H1 (cell line): ENCODE results near the gene HSD11B1L. TPM values are rescaled to one million over a fixed set of nuclear protein-coding genes. Genes with fewer than 3 reads are reported as not detected.

Experiments used
- CTCF ChIA-PET: fragments of 300-600 bp; sonication (Branson Sonifier 250); formaldehyde crosslinking; loops from one replicate; lab custom pipeline; 2021; ENCODE audit not compliant: partially characterized antibody; lab: Charles Lee
- POLR2A ChIA-PET: fragments of 300-600 bp; sonication (Branson Sonifier 250); formaldehyde crosslinking; loops from one replicate; lab custom pipeline; 2021; ENCODE audit warnings: inconsistent platforms; ENCODE audit not compliant: partially characterized antibody; lab: Charles Lee
- DNase-seq, 2 experiments: peaks; one replicate each; pipeline versions ENCODE4 v3.0.0 to v3.0.0-alpha.2; 2010 to 2022; ENCODE audit warnings: low spot score in 2 of 2, low read depth in 1 of 2, mixed read lengths in 1 of 2
- FAIRE-seq: peaks from 2 replicates; lab custom pipeline; 2011; peaks lifted over from hg19 to GRCh38; lab: Jason Lieb, UNC
- H2AFZ ChIP-seq: 2 replicates; pipeline ENCODE4 v1.8.1; 2012; ENCODE audit warnings: low read length, inconsistent platforms
- H2AK5ac ChIP-seq: 2 replicates; pipeline ENCODE4 v1.6.1; 2013; ENCODE audit warnings: low read depth, low read length
- H2BK120ac ChIP-seq: replicated peaks from 2 replicates; pipeline ENCODE3; 2013; ENCODE audit warnings: low read depth, low read length, inconsistent platforms
- H2BK12ac ChIP-seq: 2 replicates; pipeline ENCODE4 v1.6.1; 2013; ENCODE audit warnings: low read depth, low read length
- H2BK15ac ChIP-seq: 2 replicates; pipeline ENCODE4 v1.6.1; 2013; ENCODE audit warnings: low read length
- H2BK20ac ChIP-seq: 2 replicates; pipeline ENCODE4 v1.6.1; 2013; ENCODE audit warnings: low read length
- H2BK5ac ChIP-seq: 2 replicates; pipeline ENCODE4 v1.6.1; 2013; ENCODE audit warnings: low read depth, low read length
- H3K14ac ChIP-seq: 2 replicates; pipeline ENCODE4 v1.6.1; 2013; ENCODE audit warnings: inconsistent platforms; ENCODE audit not compliant: insufficient read length
- H3K18ac ChIP-seq: 2 replicates; pipeline ENCODE4 v1.6.1; 2013; ENCODE audit warnings: low read length; ENCODE audit errors: extremely low read depth
- H3K23ac ChIP-seq: 2 replicates; pipeline ENCODE4 v1.6.1; 2013; ENCODE audit warnings: inconsistent platforms; ENCODE audit not compliant: insufficient read length
- H3K23me2 ChIP-seq: 2 replicates; pipeline ENCODE4 v1.6.1; 2013; ENCODE audit warnings: low read depth, low read length
- H3K27ac ChIP-seq: 2 replicates; pipeline ENCODE4 v1.6.1; 2011; ENCODE audit warnings: low read depth, low read length, inconsistent platforms
- H3K27me3 ChIP-seq, 4 experiments: replicated peaks in 1 of 4; 1 replicate in 1 of 4; 2 replicates in 3 of 4; pipeline versions ENCODE4 v1.6.1 to v1.8.1; 2011 to 2013; ENCODE audit warnings: low read length in 3 of 4, mild to moderate bottlenecking in 3 of 4, inconsistent platforms in 2 of 4, mixed read lengths in 2 of 4, moderate library complexity in 1 of 4; ENCODE audit not compliant: control insufficient read depth in 3 of 4, insufficient read depth in 3 of 4; ENCODE audit errors: extremely low read depth in 1 of 4
- H3K36me3 ChIP-seq, 4 experiments: 2 replicates each; pipeline versions ENCODE4 v1.6.1 to v1.8.1; 2011 to 2013; ENCODE audit warnings: mild to moderate bottlenecking in 4 of 4, low read length in 3 of 4, moderate library complexity in 2 of 4, control low read depth in 1 of 4, inconsistent platforms in 1 of 4; ENCODE audit not compliant: insufficient read depth in 4 of 4, control insufficient read depth in 2 of 4
- H3K4ac ChIP-seq: replicated peaks from 2 replicates; pipeline ENCODE3; 2013; ENCODE audit warnings: low read length, low read depth, mixed read lengths, inconsistent platforms; ENCODE audit not compliant: insufficient read length
- H3K4me1 ChIP-seq, 4 experiments: replicated peaks in 1 of 4; 1 replicate in 1 of 4; 2 replicates in 3 of 4; pipeline versions ENCODE4 v1.6.1 to v1.8.1; 2011 to 2013; ENCODE audit warnings: low read length in 3 of 4, inconsistent platforms in 2 of 4, mixed read lengths in 1 of 4; ENCODE audit not compliant: insufficient read depth in 4 of 4, control insufficient read depth in 3 of 4
- H3K4me2 ChIP-seq, 2 experiments: 2 replicates each; pipeline versions ENCODE4 v1.6.1 to v1.8.1; 2011 to 2013; ENCODE audit warnings: low read depth in 2 of 2, low read length in 2 of 2, control low read depth in 1 of 2, inconsistent platforms in 1 of 2, mild to moderate bottlenecking in 1 of 2; ENCODE audit not compliant: insufficient read depth in 1 of 2
- H3K4me3 ChIP-seq, 4 experiments: fragments of 200-600, 300-600 bp in 1 of 4; sonication (generic), shearing (Covaris generic), sonication (Bioruptor Twin) in 1 of 4; 2 replicates each; pipeline versions ENCODE4 v1.5.1 to v1.8.1; 2011 to 2016; ENCODE audit warnings: low read length in 4 of 4, low read depth in 3 of 4, control low read depth in 2 of 4, inconsistent platforms in 2 of 4, mild to moderate bottlenecking in 2 of 4, mixed read lengths in 1 of 4, moderate library complexity in 1 of 4; ENCODE audit not compliant: insufficient read depth in 2 of 4; ENCODE audit errors: extremely low read depth in 1 of 4
- H3K56ac ChIP-seq: replicated peaks from 2 replicates; pipeline ENCODE3; 2013; ENCODE audit warnings: low read depth, mild to moderate bottlenecking, mixed read lengths, low read length, inconsistent platforms; ENCODE audit not compliant: insufficient read length
- H3K79me1 ChIP-seq: 2 replicates; pipeline ENCODE4 v1.6.1; 2013; ENCODE audit warnings: low read depth, low read length, control low read depth
- H3K79me2 ChIP-seq, 2 experiments: 2 replicates each; pipeline versions ENCODE4 v1.6.1 to v1.8.1; 2012 to 2013; ENCODE audit warnings: low read length in 2 of 2, mild to moderate bottlenecking in 2 of 2, inconsistent platforms in 1 of 2; ENCODE audit not compliant: insufficient read depth in 2 of 2, control insufficient read depth in 1 of 2
- H3K9ac ChIP-seq, 4 experiments: replicated peaks in 1 of 4; 1 replicate in 1 of 4; 2 replicates in 3 of 4; pipeline versions ENCODE4 v1.6.1 to v1.8.1; 2011 to 2013; ENCODE audit warnings: low read depth in 3 of 4, low read length in 3 of 4, control low read depth in 2 of 4, mild to moderate bottlenecking in 2 of 4, moderate library complexity in 2 of 4, inconsistent platforms in 1 of 4; ENCODE audit errors: extremely low read depth in 1 of 4
- H3K9me3 ChIP-seq, 2 experiments: 2 replicates each; pipeline versions ENCODE4 v1.6.1 to v1.8.1; 2012 to 2013; ENCODE audit warnings: mild to moderate bottlenecking in 2 of 2, moderate library complexity in 2 of 2, control low read depth in 1 of 2, inconsistent platforms in 1 of 2, low read depth in 1 of 2, low read length in 1 of 2, mixed read lengths in 1 of 2; ENCODE audit not compliant: insufficient read depth in 2 of 2
- H4K20me1 ChIP-seq, 2 experiments: replicated peaks in 1 of 2; 2 replicates each; pipeline versions ENCODE3 to v1.8.1; 2011 to 2013; ENCODE audit warnings: inconsistent platforms in 2 of 2, low read length in 2 of 2, mild to moderate bottlenecking in 1 of 2; ENCODE audit not compliant: insufficient read depth in 2 of 2, control insufficient read depth in 1 of 2
- H4K5ac ChIP-seq: 2 replicates; pipeline ENCODE4 v1.6.1; 2013; ENCODE audit warnings: low read length, low read depth, mixed read lengths, inconsistent platforms; ENCODE audit not compliant: insufficient read length
- H4K8ac ChIP-seq: 2 replicates; pipeline ENCODE4 v1.8.0; 2013; ENCODE audit warnings: mild to moderate bottlenecking, moderate library complexity, low read length, inconsistent platforms; ENCODE audit not compliant: insufficient read depth; ENCODE audit errors: extremely low read depth
- H4K91ac ChIP-seq: replicated peaks from 2 replicates; pipeline ENCODE3; 2013; ENCODE audit warnings: low read length, mixed read lengths, inconsistent platforms; ENCODE audit not compliant: insufficient read length
- BACH1 ChIP-seq: IDR thresholded peaks from 2 replicates; pipeline ENCODE4 v1.6.1; 2012; ENCODE audit warnings: low read length, improper control_type of control experiment
- CBX5 ChIP-seq: fragments of 300-800, 300-1000 bp; sonication (generic); IDR thresholded peaks from 2 replicates; pipeline ENCODE4 v1.7.1; 2016; ENCODE audit warnings: antibody characterized with exemption, low read length, low read depth
- CREB1 ChIP-seq: IDR thresholded peaks from 2 replicates; pipeline ENCODE4 v1.6.1; 2012; ENCODE audit warnings: inconsistent platforms
- EP300 ChIP-seq, 2 experiments: IDR thresholded peaks; 1 replicate in 1 of 2; 2 replicates in 1 of 2; pipeline ENCODE4 v1.6.1; 2011 to 2012; ENCODE audit warnings: low read depth in 2 of 2, low read length in 2 of 2, mild to moderate bottlenecking in 2 of 2, borderline replicate concordance in 1 of 2, inconsistent platforms in 1 of 2, moderate library complexity in 1 of 2
- GABPA ChIP-seq: IDR thresholded peaks from 2 replicates; pipeline ENCODE4 v1.6.1; 2011; ENCODE audit warnings: mild to moderate bottlenecking, low read length, moderate library complexity, borderline replicate concordance; ENCODE audit not compliant: insufficient read depth
- KDM1A ChIP-seq: fragments of 200-600, 300-600 bp; sonication (generic); IDR thresholded peaks from 2 replicates; pipeline ENCODE4 v1.7.1; 2016; ENCODE audit warnings: mild to moderate bottlenecking, low read length, borderline replicate concordance
- MAX ChIP-seq: IDR thresholded peaks from 2 replicates; pipeline ENCODE4 v1.6.1; 2012; ENCODE audit warnings: inconsistent platforms
- PHF8 ChIP-seq: fragments of 200-600 bp; sonication (generic); conservative IDR thresholded peaks from 2 replicates; pipeline ENCODE4 v1.7.1; 2012; ENCODE audit warnings: low read depth, mild to moderate bottlenecking, inconsistent platforms, low read length, moderate library complexity
- SAP30 ChIP-seq: fragments of 300-600 bp; sonication (generic); IDR thresholded peaks from 2 replicates; pipeline ENCODE4 v1.7.1; 2012; ENCODE audit warnings: low read length, moderate library complexity, mild to moderate bottlenecking, inconsistent platforms; ENCODE audit not compliant: insufficient read depth, insufficient replicate concordance
- SP1 ChIP-seq: IDR thresholded peaks from 2 replicates; pipeline ENCODE4 v1.6.1; 2011; ENCODE audit warnings: low read depth, low read length
- TBP ChIP-seq: IDR thresholded peaks from 2 replicates; pipeline ENCODE4 v1.6.1; 2011; ENCODE audit warnings: low read depth, low read length, improper control_type of control experiment
- TEAD4 ChIP-seq: IDR thresholded peaks from 2 replicates; pipeline ENCODE4 v1.6.1; 2012; ENCODE audit warnings: low read depth, low read length, inconsistent platforms, mixed read lengths
- USF2 ChIP-seq: IDR thresholded peaks from 2 replicates; pipeline ENCODE4 v1.6.1; 2011; ENCODE audit warnings: low read length, improper control_type of control experiment
- WGBS, 2 experiments: shearing (Covaris generic) in 1 of 2; methylation state at CpG; one replicate each; pipeline versions ENCODE4 v1.1.6 to v1.1.7; 2013 to 2015; ENCODE audit warnings: low lambda C conversion rate in 2 of 2, mixed read lengths in 2 of 2, inconsistent platforms in 1 of 2, low coverage in 1 of 2, missing lambda C conversion rate in 1 of 2; ENCODE audit not compliant: insufficient replicate concordance in 2 of 2, insufficient coverage in 1 of 2, insufficient read length in 1 of 2; ENCODE audit errors: extremely low coverage in 1 of 2, missing lambda C conversion rate in 1 of 2; 5-methylcytosine and 5-hydroxymethylcytosine counted together
- polyA plus RNA-seq, 7 experiments: library from polyadenylated mRNA; depleted of rRNA in 3 of 7; stranded (reverse) in 5 of 7; unstranded in 2 of 7; fragments of >200 nt in 5 of 7; fragments of 200-250 nt in 2 of 7; gene quantifications; 1 replicate in 5 of 7; 2 replicates in 1 of 7; 4 replicates in 1 of 7; pipeline versions ENCODE4 v1.2.1 to v1.2.3, GENCODE V29; 2011 to 2013; ENCODE audit warnings: missing spikeins in 2 of 7, mixed read lengths in 2 of 7
- total RNA-seq: library from RNA; stranded (reverse); fragmentation: NEBNext Ultra II Directional; extraction: Animal tissue kit (Norgen Biotek cat#: 25700); gene quantifications from 2 replicates; pipeline ENCODE4 v1.2.1, GENCODE V29; 2021

The HSD11B1L gene
- total and polyA plus RNA-seq, 2 of the 8 experiments (the other 6 are each of a cell fraction or from before 2014, with no cell fraction given), result 8.2 to 20.6 TPM

- no peak for DNase-seq
- no peak overlapping the region for H3K9ac ChIP-seq
- H3K4me3 ChIP-seq, result no peak overlapping the region
- no peak overlapping the region for H3K56ac ChIP-seq
- 0 out of 2 replicates have a peak, but pooled peaks cover 3% of the 10 kb centered on the region for H3K79me1 ChIP-seq
- H2BK20ac ChIP-seq, result no peak overlapping the region
- ChIA-PET CTCF (interaction anchor here (0.7 to 1.4 kb wide), 3 partner anchors 15 to 29 kb away, joined by 4 to 5 read pairs (median 5); no protein-coding TSS in a partner anchor), POLR2A (interaction anchor here (0.6 to 2.7 kb wide), 4 partner anchors 15 to 50 kb away, joined by 3 to 10 read pairs (median 6); partner anchors contain the start of gene RPL36)
- no peak overlapping the region for H4K91ac ChIP-seq
- H3K79me2 ChIP-seq, result no peaks in the 10 kb centered on the region
- no peak overlapping the region for H2AFZ ChIP-seq
- no peak overlapping the region for H3K18ac ChIP-seq
- H4K8ac ChIP-seq, result no peak overlapping the region
- no peak overlapping the region for H3K4me2 ChIP-seq
- H2BK15ac ChIP-seq, result no peak overlapping the region
- H3K27ac ChIP-seq, result no peak overlapping the region
- H4K5ac ChIP-seq, result no peak overlapping the region
- FAIRE-seq, result no peak
- peaks cover 7% of the 10 kb centered on the region; the same call in 1 of the 2 replicates for H3K23me2 ChIP-seq
- H3K14ac ChIP-seq, result no peak overlapping the region
- no peak overlapping the region for H2BK5ac ChIP-seq
- no peaks in the 10 kb centered on the region for H3K9me3 ChIP-seq
- H3K27me3 ChIP-seq, result no peaks in the 10 kb centered on the region
- no peak overlapping the region for H2BK120ac ChIP-seq
- H3K23ac ChIP-seq, result no peak overlapping the region
- no peak overlapping the region for H2BK12ac ChIP-seq
- H3K4me1 ChIP-seq, result peaks cover 0 to 9% (median 6%) of the 10 kb centered on the region in 4 experiments; a peak in 5 of 7 replicates
- peaks cover 0 to 5% of the 10 kb centered on the region in 2 experiments for H4K20me1 ChIP-seq
- no peak overlapping the region for H2AK5ac ChIP-seq
- peaks cover 16 to 31% (median 22%) of the 10 kb centered on the region in 4 experiments for H3K36me3 ChIP-seq
- 91% methylated on average over 7 of the region's 7 CpGs; no CpG with 5 or more reads in 1 of the 2 experiments for WGBS, 2 experiments
- no peak overlapping the region for H3K4ac ChIP-seq
- TF ChIP-seq TBP (no peak), PHF8 (no peak), CREB1 (no peak), CBX5 (no peak), TEAD4 (no peak), GABPA (no peak), SAP30 (no peak), SP1 (no peak), MAX (no peak), KDM1A (no peak), USF2 (no peak), EP300 (IDR thresholded peaks at IDR 0.05; ENCODE audit: borderline replicate concordance in 1 of 2, low read depth in 2 of 2, low read length in 2 of 2) (no peak), BACH1 (no peak)
Measured at GRCh38 chr19:5671600-5671999, 9.2 kb upstream of the HSD11B1L start.
